HepG2 (cell line): ENCODE measurements around the gene LYZL2. TPM values are rescaled to one million over a fixed set of nuclear protein-coding genes. Genes with fewer than 3 reads are reported as not detected.

ENCODE experiments used
- ATAC-seq: fragments of 200-7000 bp; cut with Tn5 transposase; 3 replicates; pipeline ENCODE4 v1.9.1; 2020; ENCODE audit warnings: mild to moderate bottlenecking, moderate library complexity
- BruUV-seq: library from RNA; stranded (reverse); fragments of 400-500 nt; replicated peaks from 2 replicates; lab custom pipeline; 2021; lab: Mats Ljungman, UMichigan
- CTCF ChIA-PET: fragments of 300-600 bp; formaldehyde crosslinking; extraction: SDS; loops from one replicate; lab custom pipeline; 2021; ENCODE audit warnings: low total read pairs, inconsistent platforms, low intra/inter-chr PET ratio; lab: Yijun Ruan, JAX
- POLR2A ChIA-PET: fragments of 350-600 bp; sonication (Branson Sonifier 250); formaldehyde crosslinking; loops from one replicate; lab custom pipeline; 2020; ENCODE audit warnings: antibody characterized with exemption, inconsistent platforms; lab: Yijun Ruan, JAX
- DNase-seq: peaks from one replicate; pipeline ENCODE4 v3.0.0-alpha.2; 2015; ENCODE audit warnings: low spot score
- FAIRE-seq: peaks from 3 replicates; lab custom pipeline; 2011; peaks lifted over from hg19 to GRCh38; lab: Jason Lieb, UNC
- H2AFZ ChIP-seq: one replicate; pipeline ENCODE4 v1.6.1; 2011; ENCODE audit warnings: low read length, inconsistent platforms
- H3K27ac ChIP-seq: fragments of 300-600 bp; 3 replicates; pipeline ENCODE4 v1.8.0; 2011; ENCODE audit warnings: mixed run types, mild to moderate bottlenecking, mixed read lengths, low read length, inconsistent platforms; ENCODE audit not compliant: insufficient read depth; ENCODE audit errors: extremely low read length
- H3K27me3 ChIP-seq, 2 experiments: fragments of 200-600 bp in 1 of 2; 2 replicates in 1 of 2; 3 replicates in 1 of 2; pipeline versions ENCODE4 v1.6.0 to v1.8.0; 2011; ENCODE audit warnings: low read length in 2 of 2, mild to moderate bottlenecking in 2 of 2, moderate library complexity in 2 of 2, inconsistent platforms in 1 of 2; ENCODE audit not compliant: insufficient read depth in 2 of 2, control insufficient read depth in 1 of 2
- H3K36me3 ChIP-seq, 2 experiments: fragments of 200-600 bp in 1 of 2; replicated peaks in 1 of 2; 2 replicates in 1 of 2; 3 replicates in 1 of 2; pipeline versions ENCODE4 v1.5.1 to v1.8.0; 2011; ENCODE audit warnings: low read length in 2 of 2, inconsistent platforms in 1 of 2; ENCODE audit not compliant: insufficient read depth in 2 of 2, control insufficient read depth in 1 of 2
- H3K4me1 ChIP-seq: 2 replicates; pipeline ENCODE4 v1.5.1; 2012; ENCODE audit warnings: low read length, inconsistent platforms; ENCODE audit not compliant: insufficient read depth
- H3K4me2 ChIP-seq: 2 replicates; pipeline ENCODE4 v1.6.0; 2011; ENCODE audit warnings: low read depth, low read length, inconsistent platforms
- H3K4me3 ChIP-seq, 3 experiments: fragments of 200-600 bp in 1 of 3; sonication (generic), shearing (Covaris generic) in 1 of 3; replicated peaks in 1 of 3; 2 replicates each; pipeline ENCODE4 v1.5.1; 2011 to 2016; ENCODE audit warnings: low read length in 3 of 3, inconsistent platforms in 2 of 3, low read depth in 2 of 3, mild to moderate bottlenecking in 2 of 3, control low read depth in 1 of 3, mixed read lengths in 1 of 3; ENCODE audit not compliant: insufficient read depth in 1 of 3
- H3K79me2 ChIP-seq: one replicate; pipeline ENCODE4 v1.6.1; 2011; ENCODE audit warnings: low read length, inconsistent platforms; ENCODE audit not compliant: insufficient read depth
- H3K9ac ChIP-seq: 2 replicates; pipeline ENCODE4 v1.6.0; 2011; ENCODE audit warnings: mild to moderate bottlenecking, low read depth, low read length, inconsistent platforms; ENCODE audit not compliant: insufficient read depth
- H3K9me3 ChIP-seq: 2 replicates; pipeline ENCODE4 v1.5.1; 2012; ENCODE audit warnings: mild to moderate bottlenecking, low read length
- H4K20me1 ChIP-seq: 2 replicates; pipeline ENCODE4 v1.6.0; 2011; ENCODE audit warnings: inconsistent platforms, mild to moderate bottlenecking, low read length, moderate library complexity; ENCODE audit not compliant: insufficient read depth
- FOXP1 ChIP-seq, 2 experiments: fragments of 450-650 bp in 1 of 2; IDR thresholded peaks; 2 replicates each; pipeline ENCODE4 v1.6.1; 2017 to 2018; ENCODE audit warnings: antibody characterized with exemption in 1 of 2
- NFKB2 ChIP-seq: sonication (generic); formaldehyde crosslinking; IDR thresholded peaks from 2 replicates; pipeline ENCODE4 v1.4.0; 2020; ENCODE audit warnings: missing genetic modification reagents, borderline replicate concordance
- RARA ChIP-seq: IDR thresholded peaks from 2 replicates; pipeline ENCODE4 v1.6.1; 2016; ENCODE audit warnings: missing genetic modification reagents, missing compliant biosample characterization
- SRSF4 ChIP-seq: fragments of 200-400 bp; formaldehyde crosslinking; IDR thresholded peaks from one replicate; pipeline ENCODE4 v1.6.1; 2018; ENCODE audit warnings: mild to moderate bottlenecking, low read depth, low read length, moderate library complexity; ENCODE audit not compliant: poor library complexity, severe bottlenecking
- TBP ChIP-seq: sonication (generic); formaldehyde crosslinking; IDR thresholded peaks from 2 replicates; pipeline ENCODE4 v1.5.0; 2020; ENCODE audit warnings: missing genetic modification reagents
- TEAD2 ChIP-seq: sonication (generic); formaldehyde crosslinking; IDR thresholded peaks from 2 replicates; pipeline ENCODE4 v1.9.0; 2021; ENCODE audit warnings: missing genetic modification reagents
- ZFP36 ChIP-seq: fragments of 150-350 bp; IDR thresholded peaks from 2 replicates; pipeline ENCODE4 v1.6.1; 2018; ENCODE audit warnings: borderline replicate concordance, low read length, low read depth; ENCODE audit not compliant: partially characterized antibody
- ZNF629 ChIP-seq: sonication (generic); formaldehyde crosslinking; conservative IDR thresholded peaks from 2 replicates; pipeline ENCODE4 v1.5.0; 2020; ENCODE audit warnings: missing genetic modification reagents
- ZNF644 ChIP-seq: IDR thresholded peaks from 2 replicates; pipeline ENCODE4 v1.6.1; 2016; ENCODE audit warnings: low read depth
- ZNF724P ChIP-seq: sonication (generic); formaldehyde crosslinking; IDR thresholded peaks from 2 replicates; pipeline ENCODE4 v1.8.0; 2022; ENCODE audit warnings: missing genetic modification reagents, borderline replicate concordance
- ZNF773 ChIP-seq: sonication (generic); formaldehyde crosslinking; IDR thresholded peaks from 2 replicates; pipeline ENCODE4 v1.4.0; 2020; ENCODE audit warnings: missing genetic modification reagents, borderline replicate concordance
- WGBS: methylation state at CpG from one replicate; pipeline ENCODE4 v1.1.6; 2017; ENCODE audit warnings: low lambda C conversion rate; 5-methylcytosine and 5-hydroxymethylcytosine counted together
- in situ Hi-C: cut with HindIII; loops from 2 replicates; pipeline ENCODE4 v1.10.0; 2017; ENCODE audit warnings: low pct_unique_long_range_greater_than_20kb; ENCODE audit not compliant: extremely low pct_ligation_motif_present
- intact Hi-C: fragments of 100-400 bp; cut with micrococcal nuclease; formaldehyde crosslinking; loops from one replicate; pipeline ENCODE4 v1.10.0; 2022; ENCODE audit not compliant: unreplicated experiment
- polyA plus RNA-seq, 8 experiments: library from polyadenylated mRNA; depleted of rRNA in 3 of 8; stranded (reverse) in 7 of 8; unstranded in 1 of 8; fragments of >200 nt; fragmentation: Illumina TruSeq in 4 of 8; extraction: Trizol in 4 of 8; gene quantifications; 2 replicates each; pipeline versions ENCODE4 v1.2.1 to v1.2.3, GENCODE V29; 2011 to 2016; ENCODE audit warnings: low read depth in 4 of 8, missing spikeins in 1 of 8, mixed read lengths in 1 of 8; ENCODE audit not compliant: insufficient read depth in 1 of 8
- total RNA-seq, 5 experiments: library from RNA; depleted of rRNA; stranded (reverse); fragments of >200 nt; fragmentation: Illumina TruSeq; extraction: Trizol; gene quantifications; 2 replicates each; pipeline ENCODE4 v1.2.3, GENCODE V29; 2016; ENCODE audit warnings: low read depth in 1 of 5
- TF ChIP-seq, protein P1 (sequence below): sonication (generic); formaldehyde crosslinking; IDR thresholded peaks from 2 replicates; pipeline ENCODE4 v1.5.1; 2020; ENCODE audit warnings: missing genetic modification reagents, mild to moderate bottlenecking, borderline replicate concordance
- TF ChIP-seq, protein P2 (sequence below): IDR thresholded peaks from 2 replicates; pipeline ENCODE4 v1.6.1; 2016; ENCODE audit warnings: missing biosample characterization, missing genetic modification reagents, low read depth
- TF ChIP-seq, protein P3 (sequence below): IDR thresholded peaks from 2 replicates; pipeline ENCODE4 v1.6.1; 2018; ENCODE audit warnings: missing genetic modification reagents, mild to moderate bottlenecking, missing compliant biosample characterization
- TF ChIP-seq, protein P4 (sequence below): sonication (generic); formaldehyde crosslinking; IDR thresholded peaks from 2 replicates; pipeline ENCODE4 v1.5.1; 2020; ENCODE audit warnings: missing genetic modification reagents, mild to moderate bottlenecking, borderline replicate concordance

LYZL2 gene
- total and polyA plus RNA-seq, 2 of the 13 experiments (the other 11 are each of a cell fraction or from before 2014, with no cell fraction given): 0.20 to 0.63 TPM

DNA sequence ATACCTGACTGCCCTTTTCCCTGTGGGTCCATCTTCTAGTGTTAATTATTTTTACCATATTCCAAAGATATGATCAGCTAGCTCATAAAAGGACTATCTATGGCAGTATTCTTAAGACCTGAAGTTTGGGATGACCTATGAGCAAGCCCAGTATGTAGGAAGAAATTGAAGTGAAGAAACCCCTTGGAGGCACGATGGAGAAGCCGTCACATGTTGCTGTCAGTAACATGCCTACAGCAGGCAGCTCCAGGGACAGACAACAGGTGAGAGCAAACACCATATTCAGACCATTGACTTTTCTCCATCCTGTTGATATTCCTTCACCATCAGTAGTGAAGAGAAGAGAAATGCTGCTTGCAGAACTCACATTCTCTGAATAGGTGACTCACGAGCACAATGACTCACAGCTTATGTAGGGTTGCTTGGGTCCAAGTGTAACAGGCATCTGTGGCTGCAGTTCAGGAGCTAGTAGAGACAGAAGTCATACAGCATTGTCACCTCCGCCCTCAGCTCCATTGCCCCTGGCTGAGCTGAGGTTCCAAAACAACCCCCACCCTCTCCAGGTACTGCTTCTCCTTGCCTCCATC is 8.4 kb upstream of the LYZL2 start:
- POLR2A ChIA-PET: interaction anchor here (0.9 to 1.2 kb wide), 2 partner anchors 25 to 96 kb away, joined by 3 read pairs; no protein-coding TSS in a partner anchor
- H3K27ac ChIP-seq: no peak overlapping the region
- no peak overlapping the region for H3K4me3 ChIP-seq
- intact Hi-C loops: no loop called here
- no TSS peak for BruUV-seq
- H3K4me1 ChIP-seq: peaks cover 32% of the 10 kb centered on the region
- CTCF ChIA-PET: no interaction called here
- no peak overlapping the region; the same call in 1 of the 2 replicates for H3K4me2 ChIP-seq
- no peaks in the 10 kb centered on the region for H3K36me3 ChIP-seq
- H3K79me2 ChIP-seq: no peaks in the 10 kb centered on the region
- no peak for FAIRE-seq
- H3K9ac ChIP-seq: no peak overlapping the region
- H3K27me3 ChIP-seq: no peaks in the 10 kb centered on the region
- no peak overlapping the region for H2AFZ ChIP-seq
- DNase-seq: peak; percentile 86
- in situ Hi-C loops: no loop called here
- no peaks in the 10 kb centered on the region for H4K20me1 ChIP-seq
- WGBS: 30% methylated on average over 4 of the region's 4 CpGs
- peak; percentile 93 for ATAC-seq
- no peaks in the 10 kb centered on the region for H3K9me3 ChIP-seq
- TF ChIP-seq, protein P1, sequence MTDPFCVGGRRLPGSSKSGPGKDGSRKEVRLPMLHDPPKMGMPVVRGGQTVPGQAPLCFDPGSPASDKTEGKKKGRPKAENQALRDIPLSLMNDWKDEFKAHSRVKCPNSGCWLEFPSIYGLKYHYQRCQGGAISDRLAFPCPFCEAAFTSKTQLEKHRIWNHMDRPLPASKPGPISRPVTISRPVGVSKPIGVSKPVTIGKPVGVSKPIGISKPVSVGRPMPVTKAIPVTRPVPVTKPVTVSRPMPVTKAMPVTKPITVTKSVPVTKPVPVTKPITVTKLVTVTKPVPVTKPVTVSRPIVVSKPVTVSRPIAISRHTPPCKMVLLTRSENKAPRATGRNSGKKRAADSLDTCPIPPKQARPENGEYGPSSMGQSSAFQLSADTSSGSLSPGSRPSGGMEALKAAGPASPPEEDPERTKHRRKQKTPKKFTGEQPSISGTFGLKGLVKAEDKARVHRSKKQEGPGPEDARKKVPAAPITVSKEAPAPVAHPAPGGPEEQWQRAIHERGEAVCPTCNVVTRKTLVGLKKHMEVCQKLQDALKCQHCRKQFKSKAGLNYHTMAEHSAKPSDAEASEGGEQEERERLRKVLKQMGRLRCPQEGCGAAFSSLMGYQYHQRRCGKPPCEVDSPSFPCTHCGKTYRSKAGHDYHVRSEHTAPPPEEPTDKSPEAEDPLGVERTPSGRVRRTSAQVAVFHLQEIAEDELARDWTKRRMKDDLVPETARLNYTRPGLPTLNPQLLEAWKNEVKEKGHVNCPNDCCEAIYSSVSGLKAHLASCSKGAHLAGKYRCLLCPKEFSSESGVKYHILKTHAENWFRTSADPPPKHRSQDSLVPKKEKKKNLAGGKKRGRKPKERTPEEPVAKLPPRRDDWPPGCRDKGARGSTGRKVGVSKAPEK (CRISPR knock-in tag): no peak
- TF ChIP-seq FOXP1 (IDR thresholded peaks at IDR 0.05): no peak
- TF ChIP-seq FOXP1 (CRISPR knock-in tag; IDR thresholded peaks at IDR 0.05): 0 out of 2 replicates have a peak, but pooled peaks have one; percentile 8
- TF ChIP-seq TBP (CRISPR knock-in tag): no peak
- TF ChIP-seq, protein P2, sequence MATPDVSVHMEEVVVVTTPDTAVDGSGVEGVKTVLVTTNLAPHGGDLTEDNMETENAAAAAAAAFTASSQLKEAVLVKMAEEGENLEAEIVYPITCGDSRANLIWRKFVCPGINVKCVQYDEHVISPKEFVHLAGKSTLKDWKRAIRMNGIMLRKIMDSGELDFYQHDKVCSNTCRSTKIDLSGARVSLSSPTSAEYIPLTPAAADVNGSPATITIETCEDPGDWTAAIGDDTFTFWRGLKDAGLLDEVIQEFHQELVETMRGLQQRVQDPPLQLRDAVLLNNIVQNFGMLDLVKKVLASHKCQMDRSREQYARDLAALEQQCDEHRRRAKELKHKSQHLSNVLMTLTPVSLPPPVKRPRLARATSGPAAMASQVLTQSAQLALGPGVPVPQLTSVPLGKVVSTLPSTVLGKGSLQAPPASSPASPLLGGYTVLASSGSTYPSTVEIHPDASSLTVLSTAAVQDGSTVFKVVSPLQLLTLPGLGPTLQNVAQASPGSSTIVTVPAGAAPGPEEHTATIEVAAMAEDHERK (CRISPR knock-in tag): no peak
- no peak for TF ChIP-seq ZNF773
- peak; percentile 64 for TF ChIP-seq RARA (CRISPR knock-in tag)
- TF ChIP-seq, protein P3, sequence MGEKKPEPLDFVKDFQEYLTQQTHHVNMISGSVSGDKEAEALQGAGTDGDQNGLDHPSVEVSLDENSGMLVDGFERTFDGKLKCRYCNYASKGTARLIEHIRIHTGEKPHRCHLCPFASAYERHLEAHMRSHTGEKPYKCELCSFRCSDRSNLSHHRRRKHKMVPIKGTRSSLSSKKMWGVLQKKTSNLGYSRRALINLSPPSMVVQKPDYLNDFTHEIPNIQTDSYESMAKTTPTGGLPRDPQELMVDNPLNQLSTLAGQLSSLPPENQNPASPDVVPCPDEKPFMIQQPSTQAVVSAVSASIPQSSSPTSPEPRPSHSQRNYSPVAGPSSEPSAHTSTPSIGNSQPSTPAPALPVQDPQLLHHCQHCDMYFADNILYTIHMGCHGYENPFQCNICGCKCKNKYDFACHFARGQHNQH (CRISPR knock-in tag): 0 out of 2 replicates have a peak, but pooled peaks have one; percentile 35
- no peak for TF ChIP-seq NFKB2
- peak; percentile 16; the same call in 1 of the 2 replicates for TF ChIP-seq ZNF644 (CRISPR knock-in tag)
- TF ChIP-seq ZFP36: no peak
- TF ChIP-seq, protein P4, sequence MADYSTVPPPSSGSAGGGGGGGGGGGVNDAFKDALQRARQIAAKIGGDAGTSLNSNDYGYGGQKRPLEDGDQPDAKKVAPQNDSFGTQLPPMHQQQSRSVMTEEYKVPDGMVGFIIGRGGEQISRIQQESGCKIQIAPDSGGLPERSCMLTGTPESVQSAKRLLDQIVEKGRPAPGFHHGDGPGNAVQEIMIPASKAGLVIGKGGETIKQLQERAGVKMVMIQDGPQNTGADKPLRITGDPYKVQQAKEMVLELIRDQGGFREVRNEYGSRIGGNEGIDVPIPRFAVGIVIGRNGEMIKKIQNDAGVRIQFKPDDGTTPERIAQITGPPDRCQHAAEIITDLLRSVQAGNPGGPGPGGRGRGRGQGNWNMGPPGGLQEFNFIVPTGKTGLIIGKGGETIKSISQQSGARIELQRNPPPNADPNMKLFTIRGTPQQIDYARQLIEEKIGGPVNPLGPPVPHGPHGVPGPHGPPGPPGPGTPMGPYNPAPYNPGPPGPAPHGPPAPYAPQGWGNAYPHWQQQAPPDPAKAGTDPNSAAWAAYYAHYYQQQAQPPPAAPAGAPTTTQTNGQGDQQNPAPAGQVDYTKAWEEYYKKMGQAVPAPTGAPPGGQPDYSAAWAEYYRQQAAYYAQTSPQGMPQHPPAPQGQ: no peak
- no peak for TF ChIP-seq TEAD2 (CRISPR knock-in tag)
- no peak for TF ChIP-seq SRSF4
- no peak for TF ChIP-seq ZNF629 (CRISPR knock-in tag)
- no peak for TF ChIP-seq ZNF724P (CRISPR knock-in tag)
